SK-N-MC (cell line): Measurements from ENCODE around the gene PPP1R9A.

Experiments used
- EZH2 ChIP-seq: fragments of 200-600 bp; sonication (generic); IDR thresholded peaks from one replicate; pipeline ENCODE4 v1.6.1; 2017; ENCODE audit warnings: antibody characterized with exemption
- FOXP2 ChIP-seq: optimal IDR thresholded peaks from 2 replicates; pipeline ENCODE3; 2011; ENCODE audit warnings: mild to moderate bottlenecking, moderate library complexity; ENCODE audit not compliant: insufficient read depth; ENCODE audit errors: extremely low read length, control extremely low read depth
- POLR2AphosphoS5 ChIP-seq: IDR thresholded peaks from 2 replicates; pipeline ENCODE4 v1.6.1; 2012; ENCODE audit warnings: mild to moderate bottlenecking, low read depth, low read length, borderline replicate concordance

DNA sequence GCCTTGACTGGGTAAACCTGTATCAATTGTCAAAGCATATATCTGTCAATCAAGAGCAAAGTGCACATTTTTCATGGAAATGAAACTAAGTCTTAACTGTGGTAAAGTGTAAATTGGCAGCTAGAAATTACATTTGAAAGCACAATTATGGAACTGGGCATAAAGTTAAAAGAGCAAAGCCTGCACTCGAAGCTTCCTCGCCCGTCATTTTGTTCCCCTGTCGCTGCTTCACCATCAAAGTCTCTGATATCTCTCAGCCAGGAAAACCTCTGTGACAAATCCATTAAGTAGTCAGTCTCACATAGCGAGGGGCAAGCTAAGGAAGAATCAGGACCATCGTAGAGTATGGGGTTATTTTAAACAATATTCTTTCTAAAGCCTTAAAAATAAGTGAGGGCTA is 389.1 kb downstream of the PPP1R9A start:
- TF ChIP-seq EZH2: no peak
- no peak for TF ChIP-seq POLR2AphosphoS5
- TF ChIP-seq FOXP2: no peak
